ENCODE results near the gene ELL2.

DNA sequence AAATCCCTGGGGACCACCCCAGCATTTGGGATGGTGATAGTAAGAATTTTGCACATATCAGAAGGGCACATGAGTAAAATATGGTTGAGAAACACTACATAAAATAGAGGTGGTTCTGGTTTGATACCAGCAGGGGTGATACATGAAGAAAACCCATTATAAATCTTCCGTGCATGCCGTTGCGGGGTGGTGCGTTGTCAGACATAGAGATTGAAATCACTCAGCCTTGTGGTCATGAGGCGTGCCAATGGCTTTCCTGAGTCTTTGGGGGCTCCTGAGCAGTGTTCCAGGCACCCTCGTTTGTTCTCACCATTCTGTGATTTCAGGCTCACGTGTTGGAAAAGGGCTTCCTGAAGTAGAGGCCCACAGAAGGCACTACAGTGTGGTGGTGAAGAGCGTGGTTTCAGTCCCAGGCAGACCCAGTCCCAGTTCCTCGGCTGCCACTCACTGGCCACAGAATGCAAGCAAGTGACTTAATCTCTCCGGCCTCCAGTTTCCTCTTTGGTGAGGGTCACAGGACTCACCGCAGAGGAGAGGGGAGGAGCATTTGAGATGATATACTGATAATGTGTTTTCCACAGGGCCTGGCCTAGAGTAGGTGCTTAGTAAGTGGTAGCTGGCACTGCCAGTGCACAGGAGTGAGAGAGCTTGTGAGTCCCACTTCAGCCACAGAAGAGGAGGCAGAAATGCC is 118.7 kb downstream of the ELL2 start:
- TF ChIP-seq, protein P1, sequence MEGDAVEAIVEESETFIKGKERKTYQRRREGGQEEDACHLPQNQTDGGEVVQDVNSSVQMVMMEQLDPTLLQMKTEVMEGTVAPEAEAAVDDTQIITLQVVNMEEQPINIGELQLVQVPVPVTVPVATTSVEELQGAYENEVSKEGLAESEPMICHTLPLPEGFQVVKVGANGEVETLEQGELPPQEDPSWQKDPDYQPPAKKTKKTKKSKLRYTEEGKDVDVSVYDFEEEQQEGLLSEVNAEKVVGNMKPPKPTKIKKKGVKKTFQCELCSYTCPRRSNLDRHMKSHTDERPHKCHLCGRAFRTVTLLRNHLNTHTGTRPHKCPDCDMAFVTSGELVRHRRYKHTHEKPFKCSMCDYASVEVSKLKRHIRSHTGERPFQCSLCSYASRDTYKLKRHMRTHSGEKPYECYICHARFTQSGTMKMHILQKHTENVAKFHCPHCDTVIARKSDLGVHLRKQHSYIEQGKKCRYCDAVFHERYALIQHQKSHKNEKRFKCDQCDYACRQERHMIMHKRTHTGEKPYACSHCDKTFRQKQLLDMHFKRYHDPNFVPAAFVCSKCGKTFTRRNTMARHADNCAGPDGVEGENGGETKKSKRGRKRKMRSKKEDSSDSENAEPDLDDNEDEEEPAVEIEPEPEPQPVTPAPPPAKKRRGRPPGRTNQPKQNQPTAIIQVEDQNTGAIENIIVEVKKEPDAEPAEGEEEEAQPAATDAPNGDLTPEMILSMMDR (IDR thresholded peaks at IDR 0.05), result no peak
- no peak for TF ChIP-seq EZH2phosphoT487 (IDR thresholded peaks at IDR 0.05)
- no peak for TF ChIP-seq EZH2 (IDR thresholded peaks at IDR 0.05)

Measured in neural progenitor cell (in vitro differentiated cells).